HepG2 (cell line): ENCODE measurements around the gene GTF2B. TPM values are rescaled to one million over a fixed set of nuclear protein-coding genes. Genes with fewer than 3 reads are reported as not detected.

Experiments used
- BATF2 ChIP-seq: sonication (generic); formaldehyde crosslinking; IDR thresholded peaks from 2 replicates; pipeline ENCODE4 v1.8.0; 2022; ENCODE audit warnings: mild to moderate bottlenecking, missing genetic modification reagents, moderate library complexity
- DRAP1 ChIP-seq: IDR thresholded peaks from 2 replicates; pipeline ENCODE4 v1.6.1; 2016; ENCODE audit warnings: missing genetic modification reagents, missing compliant biosample characterization
- ERF ChIP-seq: IDR thresholded peaks from 2 replicates; pipeline ENCODE4 v1.6.1; 2018; ENCODE audit warnings: missing biosample characterization, missing genetic modification reagents
- GFI1 ChIP-seq: sonication (generic); formaldehyde crosslinking; IDR thresholded peaks from 2 replicates; pipeline ENCODE4 v1.5.0; 2020; ENCODE audit warnings: missing genetic modification reagents, mild to moderate bottlenecking, borderline replicate concordance
- MAFF ChIP-seq: IDR thresholded peaks from 2 replicates; pipeline ENCODE4 v1.6.1; 2011; ENCODE audit warnings: low read depth, low read length, improper control_type of control experiment
- MEF2D ChIP-seq: sonication (generic); formaldehyde crosslinking; IDR thresholded peaks from 2 replicates; pipeline ENCODE4 v1.5.1; 2020; ENCODE audit warnings: mild to moderate bottlenecking, missing genetic modification reagents
- MTERF4 ChIP-seq: sonication (generic); formaldehyde crosslinking; IDR thresholded peaks from 2 replicates; pipeline ENCODE4 v1.8.0; 2023; ENCODE audit warnings: mild to moderate bottlenecking, missing genetic modification reagents
- NR2F2 ChIP-seq: IDR thresholded peaks from 2 replicates; pipeline ENCODE4 v1.6.1; 2012; ENCODE audit warnings: low read depth, inconsistent platforms, borderline replicate concordance
- NRL ChIP-seq: sonication (generic); formaldehyde crosslinking; IDR thresholded peaks from 2 replicates; pipeline ENCODE4 v1.5.0; 2020; ENCODE audit warnings: missing genetic modification reagents, mild to moderate bottlenecking, moderate library complexity, borderline replicate concordance
- PRDM4 ChIP-seq: sonication (generic); formaldehyde crosslinking; IDR thresholded peaks from 2 replicates; pipeline ENCODE4 v1.9.0; 2021; ENCODE audit warnings: missing genetic modification reagents, borderline replicate concordance
- SP2 ChIP-seq: sonication (generic); formaldehyde crosslinking; IDR thresholded peaks from 2 replicates; pipeline ENCODE4 v1.5.1; 2020; ENCODE audit warnings: mild to moderate bottlenecking, missing genetic modification reagents
- TFAP4 ChIP-seq: sonication (generic); IDR thresholded peaks from 2 replicates; pipeline ENCODE4 v1.6.1; 2016; ENCODE audit warnings: low read depth, borderline replicate concordance
- U2AF1 ChIP-seq: fragments of 200-400 bp; formaldehyde crosslinking; optimal IDR thresholded peaks from 2 replicates; pipeline ENCODE3; 2017; ENCODE audit warnings: mild to moderate bottlenecking, low read depth, low read length
- U2AF2 ChIP-seq: fragments of 200-400 bp; formaldehyde crosslinking; IDR thresholded peaks from 2 replicates; pipeline ENCODE4 v1.6.1; 2017; ENCODE audit warnings: low read depth, mild to moderate bottlenecking, low read length
- ZFP36 ChIP-seq: fragments of 150-350 bp; IDR thresholded peaks from 2 replicates; pipeline ENCODE4 v1.6.1; 2018; ENCODE audit warnings: borderline replicate concordance, low read length, low read depth; ENCODE audit not compliant: partially characterized antibody
- ZFYVE20 ChIP-seq: sonication (generic); formaldehyde crosslinking; IDR thresholded peaks from 2 replicates; pipeline ENCODE4 v1.8.0; 2023; ENCODE audit warnings: low read depth, mild to moderate bottlenecking, moderate library complexity, missing genetic modification reagents, borderline replicate concordance
- ZNF431 ChIP-seq: sonication (generic); formaldehyde crosslinking; IDR thresholded peaks from 2 replicates; pipeline ENCODE4 v1.9.0; 2022; ENCODE audit warnings: missing genetic modification reagents, low read depth, mild to moderate bottlenecking, borderline replicate concordance
- ZNF432 ChIP-seq: sonication (generic); formaldehyde crosslinking; IDR thresholded peaks from 2 replicates; pipeline ENCODE4 v1.5.0; 2020; ENCODE audit warnings: missing genetic modification reagents, mild to moderate bottlenecking, borderline replicate concordance
- ZNF503 ChIP-seq: sonication (generic); formaldehyde crosslinking; IDR thresholded peaks from 2 replicates; pipeline ENCODE4 v1.4.0; 2020; ENCODE audit warnings: missing genetic modification reagents
- ZNF614 ChIP-seq: IDR thresholded peaks from 2 replicates; pipeline ENCODE4 v1.6.1; 2018; ENCODE audit warnings: missing biosample characterization, missing genetic modification reagents, inconsistent platforms, borderline replicate concordance
- ZNF768 ChIP-seq: sonication (generic); formaldehyde crosslinking; IDR thresholded peaks from 2 replicates; pipeline ENCODE4 v1.4.0; 2020; ENCODE audit warnings: missing genetic modification reagents
- ZNF792 ChIP-seq: IDR thresholded peaks from 2 replicates; pipeline ENCODE4 v1.6.1; 2016
- ZNF841 ChIP-seq: sonication (generic); formaldehyde crosslinking; IDR thresholded peaks from 2 replicates; pipeline ENCODE4 v1.8.1; 2023; ENCODE audit warnings: missing genetic modification reagents, borderline replicate concordance
- polyA plus RNA-seq, 8 experiments: library from polyadenylated mRNA; depleted of rRNA in 3 of 8; stranded (reverse) in 7 of 8; unstranded in 1 of 8; fragments of >200 nt; fragmentation: Illumina TruSeq in 4 of 8; extraction: Trizol in 4 of 8; gene quantifications; 2 replicates each; pipeline versions ENCODE4 v1.2.1 to v1.2.3, GENCODE V29; 2011 to 2016; ENCODE audit warnings: low read depth in 4 of 8, missing spikeins in 1 of 8, mixed read lengths in 1 of 8; ENCODE audit not compliant: insufficient read depth in 1 of 8
- total RNA-seq, 5 experiments: library from RNA; depleted of rRNA; stranded (reverse); fragments of >200 nt; fragmentation: Illumina TruSeq; extraction: Trizol; gene quantifications; 2 replicates each; pipeline ENCODE4 v1.2.3, GENCODE V29; 2016; ENCODE audit warnings: low read depth in 1 of 5

GTF2B gene
- total and polyA plus RNA-seq, 2 of the 13 experiments (the other 11 are each of a cell fraction or from before 2014, with no cell fraction given): 31.5 to 43.4 TPM

- TF ChIP-seq BATF2 (CRISPR knock-in tag): no peak
- peak; percentile 68 for TF ChIP-seq MEF2D (CRISPR knock-in tag)
- TF ChIP-seq MTERF4 (CRISPR knock-in tag): peak; percentile 86; the same call in 1 of the 2 replicates
- no peak for TF ChIP-seq ZNF431 (CRISPR knock-in tag)
- no peak for TF ChIP-seq ZNF432
- TF ChIP-seq ZNF768 (CRISPR knock-in tag): peak; percentile 54; the same call in 1 of the 2 replicates
- peak; percentile 64; the same call in 1 of the 2 replicates for TF ChIP-seq ZNF503 (CRISPR knock-in tag)
- TF ChIP-seq ZNF792 (CRISPR knock-in tag): peak; percentile 79; the same call in 1 of the 2 replicates
- TF ChIP-seq ZNF841 (CRISPR knock-in tag): no peak
- TF ChIP-seq GFI1: no peak
- peak; percentile 66; the same call in 1 of the 2 replicates for TF ChIP-seq NRL (CRISPR knock-in tag)
- TF ChIP-seq DRAP1 (CRISPR knock-in tag): peak; percentile 96
- TF ChIP-seq SP2 (CRISPR knock-in tag): no peak
- no peak; the same call in 1 of the 2 replicates for TF ChIP-seq TFAP4
- TF ChIP-seq ZFP36: no peak
- peak; percentile 62; the same call in 1 of the 2 replicates for TF ChIP-seq ZNF614
- TF ChIP-seq NR2F2: no peak
- no peak for TF ChIP-seq PRDM4 (CRISPR knock-in tag)
- no peak for TF ChIP-seq ZFYVE20 (CRISPR knock-in tag)
- no peak for TF ChIP-seq U2AF2
- peak; percentile 78 for TF ChIP-seq ERF
- no peak for TF ChIP-seq U2AF1
- TF ChIP-seq MAFF: no peak
Observed at GRCh38 chr1:88891318-88891950, at the start of gene GTF2B (continued).
